Liver (tissue), 9 donors: ENCODE data around the gene SDF2L1. TPM values are rescaled to one million over a fixed set of nuclear protein-coding genes. Genes with fewer than 3 reads are reported as not detected.
A peak's percentile ranks its signal among the peaks of the same experiment; 100 is the strongest.

Experiments
- DNase-seq: peaks from one replicate; pipeline ENCODE4 v3.0.0-alpha.2; 2017; ENCODE audit warnings: low spot score
- H3K27ac ChIP-seq, 2 donors: one replicate each; pipeline ENCODE4 v1.7.0; 2013; ENCODE audit warnings: inconsistent platforms in 2 of 2, low read length in 2 of 2, control low read depth in 1 of 2, low read depth in 1 of 2, mild to moderate bottlenecking in 1 of 2
- H3K27me3 ChIP-seq, 4 donors: one replicate each; pipeline versions ENCODE4 v1.6.1 to v1.7.0; 2013; ENCODE audit warnings: low read length in 3 of 4, inconsistent platforms in 1 of 4, mild to moderate bottlenecking in 1 of 4, moderate library complexity in 1 of 4; ENCODE audit not compliant: control insufficient read depth in 4 of 4, insufficient read depth in 4 of 4
- H3K36me3 ChIP-seq, 4 donors: one replicate each; pipeline versions ENCODE4 v1.6.1 to v1.7.0; 2013; ENCODE audit warnings: low read length in 3 of 4, mild to moderate bottlenecking in 3 of 4, low read depth in 1 of 4, moderate library complexity in 1 of 4; ENCODE audit not compliant: control insufficient read depth in 4 of 4, insufficient read depth in 3 of 4
- H3K4me1 ChIP-seq, 4 donors: one replicate each; pipeline versions ENCODE4 v1.6.1 to v1.7.0; 2013; ENCODE audit warnings: low read length in 3 of 4, mild to moderate bottlenecking in 3 of 4, moderate library complexity in 1 of 4; ENCODE audit not compliant: control insufficient read depth in 4 of 4, insufficient read depth in 4 of 4
- H3K4me3 ChIP-seq, 3 donors: one replicate each; pipeline versions ENCODE4 v1.6.1 to v1.7.0; 2013; ENCODE audit warnings: low read length in 3 of 3, control low read depth in 1 of 3, low read depth in 1 of 3, mild to moderate bottlenecking in 1 of 3
- H3K9ac ChIP-seq, 2 donors: one replicate each; pipeline ENCODE4 v1.7.0; 2013; ENCODE audit warnings: low read length in 2 of 2, mild to moderate bottlenecking in 2 of 2, moderate library complexity in 2 of 2, control low read depth in 1 of 2, low read depth in 1 of 2
- H3K9me3 ChIP-seq, 4 donors: one replicate each; pipeline versions ENCODE4 v1.6.1 to v1.7.0; 2013; ENCODE audit warnings: low read length in 3 of 4; ENCODE audit not compliant: control insufficient read depth in 4 of 4
- ATF3 ChIP-seq: IDR thresholded peaks from 2 replicates; pipeline ENCODE4 v1.6.1; 2016; ENCODE audit warnings: antibody characterized with exemption
- CTCF ChIP-seq: fragments of 150-350 bp; IDR thresholded peaks from 2 replicates; pipeline ENCODE4 v1.5.1; 2017; ENCODE audit warnings: improper control_type of control experiment, low read depth, low read length; ENCODE audit not compliant: missing input control
- EGR1 ChIP-seq, 2 donors: IDR thresholded peaks; 2 replicates each; pipeline ENCODE4 v1.6.1; 2016 to 2018; ENCODE audit warnings: antibody characterized with exemption in 2 of 2, low read depth in 2 of 2
- FOXA2 ChIP-seq: IDR thresholded peaks from 2 replicates; pipeline ENCODE4 v1.6.1; 2016; ENCODE audit warnings: antibody characterized with exemption
- GABPA ChIP-seq, 2 donors: IDR thresholded peaks in 1 of 2; conservative IDR thresholded peaks in 1 of 2; 2 replicates each; pipeline ENCODE4 v1.6.1; 2016; ENCODE audit warnings: antibody characterized with exemption in 2 of 2, mild to moderate bottlenecking in 1 of 2, moderate library complexity in 1 of 2
- HNF4A ChIP-seq, 2 donors: conservative IDR thresholded peaks; 2 replicates each; pipeline ENCODE4 v1.6.1; 2016; ENCODE audit warnings: antibody characterized with exemption in 2 of 2, mild to moderate bottlenecking in 2 of 2
- NR2F2 ChIP-seq: IDR thresholded peaks from 2 replicates; pipeline ENCODE4 v1.6.1; 2016; ENCODE audit warnings: antibody characterized with exemption
- RAD21 ChIP-seq, 2 donors: IDR thresholded peaks; 2 replicates each; pipeline ENCODE4 v1.6.1; 2016; ENCODE audit warnings: antibody characterized with exemption in 2 of 2, mild to moderate bottlenecking in 2 of 2
- RXRA ChIP-seq, 2 donors: IDR thresholded peaks; 2 replicates each; pipeline ENCODE4 v1.6.1; 2017 to 2018; ENCODE audit warnings: antibody characterized with exemption in 2 of 2, mild to moderate bottlenecking in 1 of 2
- SP1 ChIP-seq: IDR thresholded peaks from 2 replicates; pipeline ENCODE4 v1.6.1; 2018; ENCODE audit warnings: antibody characterized with exemption, mild to moderate bottlenecking
- TAF1 ChIP-seq: conservative IDR thresholded peaks from 2 replicates; pipeline ENCODE4 v1.6.1; 2016; ENCODE audit warnings: antibody characterized with exemption, mild to moderate bottlenecking
- YY1 ChIP-seq: IDR thresholded peaks from 2 replicates; pipeline ENCODE4 v1.6.1; 2016; ENCODE audit warnings: antibody characterized with exemption, mild to moderate bottlenecking
- WGBS: extraction: QIAGEN DNeasy Blood & Tissue Kit; methylation state at CpG from one replicate; pipeline ENCODE4 v1.1.7; 2013; 5-methylcytosine and 5-hydroxymethylcytosine counted together
- polyA plus RNA-seq, 2 donors: library from polyadenylated mRNA; stranded (reverse) in 1 of 2; unstranded in 1 of 2; fragments of 200-250 nt in 1 of 2; fragments of >200 nt in 1 of 2; fragmentation: Nextera tagmentation in 1 of 2; extraction: Ambion mirVana in 1 of 2; gene quantifications; one replicate each; pipeline versions ENCODE4 v1.2.1 to v1.2.3, GENCODE V29; 2013 to 2015
- total RNA-seq, 2 donors: library from RNA; depleted of rRNA; stranded (reverse); fragments of >200 nt; gene quantifications; one replicate each; pipeline ENCODE4 v1.2.3, GENCODE V29; 2014
- TF ChIP-seq, protein P1 (sequence below): IDR thresholded peaks from 2 replicates; pipeline ENCODE4 v1.6.1; 2016; ENCODE audit warnings: antibody characterized with exemption
- TF ChIP-seq, protein P2 (sequence below): IDR thresholded peaks from 2 replicates; pipeline ENCODE4 v1.6.1; 2016; ENCODE audit warnings: antibody characterized with exemption, mild to moderate bottlenecking
- donor health status: healthy.
- donor health status: healthy.
- donor health status: healthy.
- donor health status: healthy.
- donor health status: healthy.

The SDF2L1 gene
- total and polyA plus RNA-seq, 4 donors, result 36.3 to 173 (median 82.9) TPM

- H3K9ac ChIP-seq, result no peak overlapping the region
- no peak for TF ChIP-seq YY1
- peak; percentile 13 for TF ChIP-seq CTCF
- TF ChIP-seq, protein P1, sequence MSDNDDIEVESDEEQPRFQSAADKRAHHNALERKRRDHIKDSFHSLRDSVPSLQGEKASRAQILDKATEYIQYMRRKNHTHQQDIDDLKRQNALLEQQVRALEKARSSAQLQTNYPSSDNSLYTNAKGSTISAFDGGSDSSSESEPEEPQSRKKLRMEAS, result no peak
- no peak for TF ChIP-seq FOXA2
- TF ChIP-seq, protein P2, sequence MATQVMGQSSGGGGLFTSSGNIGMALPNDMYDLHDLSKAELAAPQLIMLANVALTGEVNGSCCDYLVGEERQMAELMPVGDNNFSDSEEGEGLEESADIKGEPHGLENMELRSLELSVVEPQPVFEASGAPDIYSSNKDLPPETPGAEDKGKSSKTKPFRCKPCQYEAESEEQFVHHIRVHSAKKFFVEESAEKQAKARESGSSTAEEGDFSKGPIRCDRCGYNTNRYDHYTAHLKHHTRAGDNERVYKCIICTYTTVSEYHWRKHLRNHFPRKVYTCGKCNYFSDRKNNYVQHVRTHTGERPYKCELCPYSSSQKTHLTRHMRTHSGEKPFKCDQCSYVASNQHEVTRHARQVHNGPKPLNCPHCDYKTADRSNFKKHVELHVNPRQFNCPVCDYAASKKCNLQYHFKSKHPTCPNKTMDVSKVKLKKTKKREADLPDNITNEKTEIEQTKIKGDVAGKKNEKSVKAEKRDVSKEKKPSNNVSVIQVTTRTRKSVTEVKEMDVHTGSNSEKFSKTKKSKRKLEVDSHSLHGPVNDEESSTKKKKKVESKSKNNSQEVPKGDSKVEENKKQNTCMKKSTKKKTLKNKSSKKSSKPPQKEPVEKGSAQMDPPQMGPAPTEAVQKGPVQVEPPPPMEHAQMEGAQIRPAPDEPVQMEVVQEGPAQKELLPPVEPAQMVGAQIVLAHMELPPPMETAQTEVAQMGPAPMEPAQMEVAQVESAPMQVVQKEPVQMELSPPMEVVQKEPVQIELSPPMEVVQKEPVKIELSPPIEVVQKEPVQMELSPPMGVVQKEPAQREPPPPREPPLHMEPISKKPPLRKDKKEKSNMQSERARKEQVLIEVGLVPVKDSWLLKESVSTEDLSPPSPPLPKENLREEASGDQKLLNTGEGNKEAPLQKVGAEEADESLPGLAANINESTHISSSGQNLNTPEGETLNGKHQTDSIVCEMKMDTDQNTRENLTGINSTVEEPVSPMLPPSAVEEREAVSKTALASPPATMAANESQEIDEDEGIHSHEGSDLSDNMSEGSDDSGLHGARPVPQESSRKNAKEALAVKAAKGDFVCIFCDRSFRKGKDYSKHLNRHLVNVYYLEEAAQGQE, result no peak
- no peak for TF ChIP-seq SP1
- TF ChIP-seq RAD21 (IDR thresholded peaks at IDR 0.05), result no peak
- WGBS, result 3% methylated on average over 79 of the region's 79 CpGs
Measured at GRCh38 chr22:21657360-21658032, 15.4 kb downstream of the SDF2L1 start.

GRCh38 chr22:21659864-21660525, 17.9 kb downstream of the SDF2L1 start:
- no peaks in the 10 kb centered on the region for H3K9me3 ChIP-seq
- no peak for TF ChIP-seq YY1
- no peak for TF ChIP-seq EGR1 (IDR thresholded peaks at IDR 0.05; ENCODE audit: low read depth in 2 of 2)
- TF ChIP-seq SP1, result no peak
- TF ChIP-seq NR2F2, result no peak
- TF ChIP-seq, protein P2, result no peak
- no peak for TF ChIP-seq TAF1
- TF ChIP-seq, protein P1, result no peak
- no peak for TF ChIP-seq RAD21 (IDR thresholded peaks at IDR 0.05)
- no peak for TF ChIP-seq GABPA (IDR thresholded peaks at IDR 0.05 in 1 of 2, conservative IDR thresholded peaks at IDR 0.05 in 1 of 2)
- TF ChIP-seq ATF3, result no peak
- TF ChIP-seq RXRA (IDR thresholded peaks at IDR 0.05), result no peak
- TF ChIP-seq CTCF, result no peak
- no peak for TF ChIP-seq HNF4A (conservative IDR thresholded peaks at IDR 0.05)
- H3K27me3 ChIP-seq, result no peaks in the 10 kb centered on the region
- no peak overlapping the region for H3K9ac ChIP-seq
- H3K4me1 ChIP-seq, result peaks cover 0 to 8% (median 3%) of the 10 kb centered on the region in 4 donors
- no peaks in the 10 kb centered on the region for H3K36me3 ChIP-seq
- H3K27ac ChIP-seq, result no peak overlapping the region
- no peak for DNase-seq
- no peak overlapping the region for H3K4me3 ChIP-seq
- WGBS, result 89% methylated on average over 7 of the region's 7 CpGs

More at GRCh38 chr22:21657360-21658032, 15.4 kb downstream of the SDF2L1 start:
- no peaks in the 10 kb centered on the region for H3K9me3 ChIP-seq
- DNase-seq, result peak; percentile 76
- H3K4me3 ChIP-seq, result peak overlapping the region in 2 of 3 donors; percentile 6 to 61
- H3K27me3 ChIP-seq, result no peaks in the 10 kb centered on the region
- H3K27ac ChIP-seq, result no peak overlapping the region
- no peaks in the 10 kb centered on the region for H3K36me3 ChIP-seq
- H3K4me1 ChIP-seq, result peaks cover 0 to 8% (median 3%) of the 10 kb centered on the region in 4 donors
